COLO829 (cell line): ENCODE measurements around the gene CARMIL3.

Experiments
- DNase-seq: peaks from one replicate; pipeline ENCODE4 v3.0.0; 2012; ENCODE audit warnings: low spot score

CARMIL3 gene

DNA sequence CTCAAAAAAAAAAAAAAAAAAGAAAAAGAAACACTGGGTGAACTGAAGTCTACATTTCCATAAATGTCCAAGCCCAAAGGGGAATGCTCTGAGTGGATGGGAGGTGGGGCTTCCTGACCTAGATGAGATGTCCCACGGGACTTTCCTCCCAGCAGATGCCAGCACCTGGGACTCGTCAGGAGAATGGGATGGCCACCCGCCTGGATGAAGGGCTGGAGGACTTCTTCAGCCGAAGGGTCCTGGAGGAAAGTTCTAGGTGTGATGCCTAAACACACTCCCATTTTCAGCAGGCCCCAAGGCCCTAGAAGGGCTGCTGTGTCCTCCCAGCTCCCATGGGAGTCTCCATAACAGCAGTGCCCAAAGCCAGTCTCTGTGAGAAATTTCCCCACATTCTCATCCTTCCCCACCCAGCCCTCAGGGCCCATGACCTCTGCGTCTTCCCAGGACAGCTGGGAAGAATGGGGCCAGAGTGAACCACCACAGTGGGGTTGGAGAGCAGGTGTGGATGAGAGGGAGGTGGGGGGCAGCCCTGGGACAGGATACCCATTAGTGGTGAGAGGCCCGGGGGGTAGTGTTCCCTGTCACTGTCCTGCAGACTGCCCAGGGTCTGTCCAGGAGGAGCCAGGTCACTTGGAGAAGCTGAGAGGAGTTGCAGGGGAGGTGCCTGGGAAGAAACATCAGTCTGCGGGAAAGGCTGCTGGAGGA, 12.4 kb downstream of the CARMIL3 start:
- DNase-seq = no peak

DNA sequence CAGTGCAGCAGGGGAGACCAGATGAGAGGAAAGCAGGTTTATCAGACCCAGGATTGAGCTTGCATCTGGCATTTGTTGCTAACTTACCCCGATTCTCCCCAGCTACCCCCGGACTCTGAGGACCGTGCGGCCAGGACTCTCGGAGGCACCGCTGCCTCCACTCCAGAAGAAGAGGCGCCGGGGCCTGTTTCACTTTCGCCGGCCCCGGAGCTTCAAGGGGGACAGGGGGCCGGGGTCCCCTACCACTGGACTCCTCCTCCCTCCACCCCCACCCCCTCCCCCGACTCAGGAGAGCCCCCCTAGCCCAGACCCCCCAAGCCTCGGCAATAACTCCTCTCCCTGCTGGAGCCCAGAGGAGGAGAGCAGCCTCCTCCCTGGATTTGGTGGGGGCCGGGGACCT, 13.0 kb downstream of the CARMIL3 start:
- no peak for DNase-seq

DNA sequence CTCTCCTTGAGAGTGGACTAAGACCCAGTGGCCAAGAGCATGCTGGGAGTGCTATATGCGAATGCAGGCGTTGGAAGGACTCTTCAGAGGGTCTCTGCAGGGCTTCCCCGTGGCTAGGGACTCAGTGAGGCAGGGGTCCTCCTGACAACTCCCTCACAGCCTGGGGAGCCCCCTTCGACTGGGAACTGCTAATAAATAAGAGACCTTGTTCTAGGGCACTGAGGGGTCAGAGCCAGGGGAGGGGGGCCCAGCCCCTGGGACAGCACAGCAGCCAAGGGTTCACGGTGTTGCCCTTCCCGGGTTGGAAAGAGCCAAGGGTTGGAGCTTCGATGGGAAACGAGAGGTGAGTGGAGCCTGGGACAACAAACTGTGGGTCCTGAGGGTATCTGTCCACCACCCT, 13.6 kb downstream of the CARMIL3 start:
- DNase-seq = no peak

DNA sequence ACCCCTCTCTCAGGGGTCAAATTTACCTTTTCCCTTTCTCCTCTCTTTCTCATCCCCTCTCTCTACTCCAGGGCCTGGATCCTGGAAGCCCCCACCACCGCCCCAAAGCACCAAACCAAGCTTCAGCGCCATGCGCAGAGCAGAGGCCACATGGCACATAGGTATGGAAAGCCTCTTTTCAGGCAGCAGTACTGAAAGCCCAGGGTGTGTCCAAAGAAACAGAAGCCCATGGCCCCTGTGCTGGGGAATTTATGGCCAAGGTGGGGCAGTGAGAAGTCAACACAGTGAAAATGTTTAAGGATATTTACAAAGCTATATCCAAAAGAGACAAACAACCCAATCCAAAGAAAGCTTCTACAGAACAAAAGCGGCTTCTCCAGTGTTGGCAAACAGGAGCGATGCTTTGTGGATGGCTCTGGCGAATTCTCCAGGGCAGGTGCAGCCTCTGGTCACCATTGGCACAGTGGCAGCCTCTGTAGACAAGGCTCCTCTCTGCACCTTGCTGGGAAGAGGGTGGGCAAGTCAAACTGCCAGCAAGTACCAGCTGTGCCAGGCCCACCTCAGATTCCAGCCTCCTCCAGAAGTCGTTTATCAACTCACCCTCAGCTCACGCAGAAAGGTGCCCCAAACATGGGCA, 14.8 kb downstream of the CARMIL3 start:
- no peak for DNase-seq

DNA sequence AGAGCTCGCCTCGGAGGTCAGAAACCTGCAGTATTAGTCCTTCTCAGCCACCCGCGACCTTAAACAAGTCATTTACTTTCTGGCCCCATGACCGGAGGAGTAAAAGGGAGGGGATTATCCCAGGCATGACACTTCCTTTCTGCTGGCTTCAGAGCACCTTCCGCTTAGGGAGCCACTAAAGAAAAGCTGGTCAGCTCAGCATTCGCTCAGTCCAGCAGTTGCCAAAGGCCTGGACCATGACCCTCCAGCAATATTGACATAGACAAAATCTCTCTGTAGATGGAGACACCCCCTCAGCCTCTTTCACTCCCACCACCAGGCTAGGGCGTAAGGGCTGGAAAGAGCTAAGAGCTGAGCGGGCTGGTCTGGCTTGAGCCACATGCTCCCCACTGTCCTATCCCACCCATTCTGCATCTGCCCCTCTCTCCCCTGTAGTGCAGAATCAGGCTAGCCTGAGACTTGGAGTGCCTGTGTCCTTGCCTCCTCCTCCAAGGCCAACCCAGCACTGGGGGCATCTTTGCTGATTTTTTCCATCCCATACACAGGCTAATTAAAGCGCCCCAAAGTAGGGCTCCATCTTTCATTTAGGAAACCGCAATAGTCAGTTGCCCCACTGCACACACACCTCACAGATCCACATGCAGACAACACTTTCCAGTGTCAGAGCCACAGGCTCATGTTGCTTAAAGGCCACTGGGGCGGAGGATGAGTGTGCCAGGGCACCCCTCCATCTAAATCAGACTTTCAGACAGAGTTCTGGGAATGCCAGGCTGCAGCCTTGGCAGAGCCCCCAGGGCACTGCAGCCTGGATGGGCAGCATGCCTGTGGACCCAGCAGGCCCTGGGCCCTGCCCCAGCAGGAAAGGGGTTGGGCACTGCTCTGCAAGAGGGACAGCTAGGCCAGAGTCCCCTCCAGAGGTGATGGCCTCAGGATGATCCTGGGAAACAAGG, 15.6 kb downstream of the CARMIL3 start:
- DNase-seq = no peak

DNA sequence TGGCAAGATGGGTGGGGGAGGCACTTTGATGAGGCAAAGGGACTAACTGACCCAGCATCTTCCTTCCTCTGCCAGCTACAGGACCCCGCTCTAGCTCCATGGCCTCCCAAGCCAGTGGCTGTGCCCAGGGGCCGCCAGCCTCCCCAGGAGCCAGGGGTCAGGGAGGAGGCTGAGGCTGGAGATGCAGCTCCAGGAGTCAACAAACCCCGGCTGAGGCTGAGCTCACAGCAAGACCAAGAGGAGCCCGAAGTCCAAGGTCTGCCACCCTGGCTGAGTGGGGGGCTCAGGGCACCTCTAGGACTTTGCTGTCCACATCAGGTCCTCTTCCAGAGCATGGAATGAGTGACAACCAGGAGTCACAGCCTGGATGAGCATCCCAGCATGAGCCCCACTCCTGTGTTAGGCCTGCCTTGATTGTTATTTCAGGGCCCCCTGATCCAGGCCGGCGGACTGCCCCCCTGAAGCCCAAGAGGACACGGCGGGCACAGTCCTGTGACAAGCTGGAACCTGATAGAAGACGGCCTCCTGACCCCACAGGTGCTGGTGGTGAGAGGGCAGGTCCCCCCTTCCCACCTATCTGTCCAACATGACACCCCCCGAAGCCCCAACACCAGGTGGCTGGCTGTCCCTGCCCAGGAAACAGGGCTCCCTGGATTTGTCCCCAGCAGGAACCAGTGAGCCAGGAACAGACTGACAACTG, 17.1 kb downstream of the CARMIL3 start:
- no peak for DNase-seq

DNA sequence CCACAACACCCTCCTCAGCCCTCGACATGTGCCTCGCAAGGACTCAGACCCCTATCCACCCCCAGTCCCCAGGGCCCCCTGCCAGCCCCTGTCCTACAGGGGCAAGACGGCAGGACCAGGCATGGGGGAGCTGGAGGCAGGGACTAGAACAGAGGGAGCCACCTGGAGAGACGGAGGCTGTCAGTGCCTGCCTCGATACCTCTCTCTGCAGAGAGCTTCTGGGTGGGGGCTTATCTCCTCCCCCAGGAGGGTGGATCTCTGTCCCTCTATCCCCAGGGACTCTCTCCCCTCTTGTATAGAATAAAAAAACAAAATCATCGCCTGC, 17.6 kb downstream of the CARMIL3 start:
- DNase-seq = no peak

DNA sequence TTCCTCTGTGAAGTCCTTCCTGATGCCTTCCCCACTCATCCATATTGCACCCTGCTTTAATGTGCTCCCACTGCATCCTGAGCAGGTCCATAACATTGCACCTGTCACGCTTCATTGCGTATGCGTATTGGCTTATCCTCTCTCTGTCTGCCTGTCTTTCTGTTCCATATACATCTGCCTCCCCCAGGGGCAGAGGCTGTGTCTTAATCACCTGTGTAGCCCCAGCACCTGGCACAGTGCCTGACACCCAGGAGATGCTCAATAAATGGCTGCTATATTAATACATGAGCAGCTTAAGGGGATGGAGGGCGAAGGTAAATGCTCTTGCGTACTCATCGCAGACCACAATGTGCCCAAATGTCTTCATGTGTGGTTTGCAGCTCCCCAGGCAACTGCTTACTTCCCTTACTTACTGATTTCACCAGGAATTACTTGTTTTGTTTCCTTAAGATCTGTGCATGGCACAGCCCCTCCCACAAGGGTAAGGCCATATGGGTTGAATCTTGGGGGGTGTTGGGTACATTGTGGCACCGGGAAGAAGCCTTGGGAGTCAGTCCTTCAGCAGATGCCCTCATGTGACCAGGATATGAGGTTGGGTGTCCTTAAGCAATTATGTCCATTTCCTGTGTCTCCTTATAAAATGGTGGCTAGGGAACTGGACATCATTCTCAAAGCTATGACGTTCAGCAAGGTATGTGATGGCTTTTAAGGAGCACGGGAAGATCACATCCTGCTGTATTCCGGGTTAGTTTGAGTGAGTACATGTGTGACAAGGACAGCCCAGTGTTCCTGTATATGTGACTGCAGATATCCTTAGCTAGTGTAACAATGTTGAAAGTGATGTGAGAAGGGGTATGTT, 18.7 kb downstream of the CARMIL3 start:
- DNase-seq = no peak

DNA sequence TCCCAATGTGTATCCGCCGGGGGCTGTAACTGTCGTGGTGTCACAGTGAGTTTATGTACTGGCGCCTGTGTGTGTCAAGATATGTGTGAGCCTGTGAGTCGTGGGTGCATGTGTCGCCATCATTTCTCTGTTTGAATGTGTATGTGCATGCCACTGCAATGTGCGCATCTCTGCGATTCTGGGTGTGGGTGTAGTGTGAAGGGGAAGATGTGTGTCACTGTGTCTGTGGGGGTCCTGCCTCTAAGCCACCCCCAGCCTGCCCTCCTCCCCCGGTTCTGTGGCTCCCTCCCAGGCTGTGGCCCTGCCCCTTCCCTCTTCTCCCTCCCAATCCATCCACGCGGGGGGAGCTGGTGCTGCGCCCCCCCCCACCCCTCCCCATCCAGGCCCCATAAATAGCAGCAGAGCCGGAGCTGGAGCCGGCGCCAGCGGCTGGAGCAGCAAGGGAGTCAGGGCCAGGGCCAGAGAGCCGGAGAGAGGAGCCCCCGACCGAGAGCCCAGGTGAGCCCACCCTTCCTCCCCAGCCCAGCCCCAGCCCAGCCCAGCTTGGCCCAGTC, 19.4 kb downstream of the CARMIL3 start, which contains the start of gene CPNE6:
CPNE6 (plus strand) TSS at position 419 of the 554 bp plus-strand sequence. CDS start 1,375 bp downstream, outside the sequence.
- no peak for DNase-seq

DNA sequence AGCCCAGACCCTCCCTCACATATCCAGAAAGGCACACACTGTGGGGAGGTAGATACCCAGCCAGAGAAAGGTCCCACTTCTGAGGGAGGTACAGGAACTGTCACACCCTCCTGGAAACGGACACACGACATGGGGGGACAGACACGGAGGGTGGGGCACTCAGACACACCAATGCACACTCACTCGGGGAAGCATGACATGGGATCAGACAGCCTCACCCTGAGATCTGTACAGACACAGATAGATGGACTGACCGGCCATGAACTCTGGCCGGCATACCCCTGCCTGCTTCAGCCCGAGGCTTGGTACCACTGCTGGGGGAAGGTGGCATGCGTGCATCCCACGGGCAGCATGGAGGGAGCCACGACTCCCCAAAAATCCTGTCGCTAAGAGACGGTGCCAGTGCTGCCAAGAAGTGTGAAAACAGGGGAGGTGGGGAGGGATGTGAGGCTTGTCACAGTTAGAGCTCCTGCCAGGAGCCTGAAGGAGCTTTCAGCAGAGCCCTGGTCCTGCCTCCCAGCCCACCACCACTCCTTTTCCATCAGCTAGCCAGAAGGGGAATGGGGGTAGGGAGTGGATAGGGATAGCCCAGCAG, 20.1 kb downstream of the CARMIL3 start:
- DNase-seq = no peak

DNA sequence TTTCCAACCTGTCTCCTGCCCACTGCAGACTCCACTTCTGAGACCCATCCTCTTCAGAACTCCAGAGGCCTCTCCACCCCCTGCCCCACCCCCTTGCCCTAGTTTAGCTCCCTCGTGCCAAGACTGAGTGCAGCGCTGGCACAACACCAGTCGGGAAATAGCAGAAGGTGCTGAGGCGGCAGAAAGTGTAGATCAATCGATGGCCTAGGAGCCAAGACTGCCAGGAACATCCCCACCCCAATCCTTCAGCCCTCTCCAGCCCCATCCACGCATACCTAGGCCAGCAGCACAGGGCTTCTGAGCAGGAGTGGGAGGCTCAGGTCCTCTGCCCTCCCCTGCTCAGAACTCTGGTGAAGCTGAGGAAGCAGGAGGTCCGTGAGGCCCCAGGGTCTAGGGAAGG, 20.6 kb downstream of the CARMIL3 start:
- DNase-seq = no peak

DNA sequence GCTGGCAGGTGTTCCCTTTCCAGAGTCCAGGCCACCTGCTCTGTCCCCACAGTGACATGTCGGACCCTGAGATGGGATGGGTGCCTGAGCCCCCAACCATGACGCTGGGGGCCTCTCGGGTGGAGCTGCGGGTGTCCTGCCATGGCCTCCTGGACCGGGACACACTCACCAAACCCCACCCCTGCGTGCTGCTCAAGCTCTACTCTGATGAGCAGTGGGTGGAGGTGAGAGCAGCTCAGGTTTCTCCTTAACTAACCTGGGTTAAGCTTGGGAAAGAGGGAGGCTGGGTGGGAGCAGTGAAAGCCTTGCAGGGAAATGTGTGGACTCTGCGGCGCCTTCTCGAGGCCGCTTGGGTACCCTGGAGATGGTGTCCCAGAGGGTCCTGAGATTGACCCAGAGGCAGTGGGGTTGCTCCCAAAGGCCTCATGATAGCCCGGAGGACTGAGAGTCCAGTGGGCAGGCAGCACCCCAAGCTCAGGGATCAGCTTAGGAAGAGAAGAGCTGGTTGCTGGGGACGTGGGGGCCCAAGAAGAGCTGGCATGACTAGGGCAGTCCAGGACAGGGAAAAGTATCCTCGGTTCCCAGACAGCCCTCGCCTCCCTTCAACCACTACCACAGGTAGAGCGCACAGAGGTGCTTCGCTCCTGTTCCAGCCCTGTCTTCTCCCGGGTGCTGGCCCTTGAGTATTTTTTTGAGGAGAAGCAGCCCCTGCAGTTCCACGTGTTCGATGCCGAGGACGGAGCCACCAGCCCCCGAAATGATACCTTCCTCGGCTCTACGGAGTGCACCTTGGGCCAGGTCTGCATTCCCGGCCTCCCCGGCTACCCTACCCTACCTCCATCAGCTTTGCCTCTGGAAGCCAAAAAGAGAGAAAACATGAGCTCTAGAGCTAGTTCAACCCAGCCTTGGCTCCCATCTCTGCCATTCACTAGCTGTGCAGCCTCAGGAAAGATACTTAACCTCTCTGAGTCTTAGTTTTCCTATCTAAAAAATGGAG, 21.4 kb downstream of the CARMIL3 start:
- DNase-seq = no peak

DNA sequence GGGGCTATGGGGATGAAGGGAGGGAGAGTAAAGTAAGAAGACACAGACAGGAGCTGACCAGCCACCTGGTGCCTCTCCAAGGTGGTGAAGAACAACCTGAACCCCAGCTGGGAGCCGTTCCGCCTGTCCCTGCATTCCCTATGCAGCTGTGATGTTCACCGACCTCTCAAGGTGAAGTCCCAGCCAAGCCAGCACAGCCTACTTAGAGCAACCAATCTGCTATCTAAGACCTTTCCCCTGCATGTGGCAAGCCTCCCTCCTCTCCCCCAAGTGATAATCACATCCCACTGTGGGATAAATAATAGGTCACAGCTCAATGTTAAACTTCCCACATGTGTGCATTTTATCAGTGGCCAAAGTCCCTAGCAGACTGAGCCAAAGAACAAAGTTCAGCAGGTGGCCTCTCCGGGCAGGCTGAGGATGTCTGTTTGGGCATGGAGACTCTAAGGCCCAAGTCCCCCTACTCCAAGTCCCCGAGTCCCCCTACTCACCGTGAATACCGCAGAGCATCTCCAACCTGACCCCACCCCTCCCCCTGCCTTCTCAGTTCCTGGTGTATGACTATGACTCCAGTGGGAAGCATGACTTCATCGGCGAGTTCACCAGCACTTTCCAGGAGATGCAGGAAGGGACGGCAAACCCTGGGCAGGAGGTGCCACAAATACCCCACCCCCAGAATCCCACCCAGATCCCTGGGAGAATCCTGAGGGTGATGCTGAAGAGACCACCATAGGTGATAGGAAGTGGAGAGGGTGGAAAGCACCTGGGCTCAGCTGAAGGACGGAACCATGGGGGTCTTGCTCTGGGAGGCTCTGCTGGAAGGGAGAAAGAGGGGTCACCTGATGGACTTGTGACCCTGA, 23.0 kb downstream of the CARMIL3 start:
- no peak for DNase-seq

DNA sequence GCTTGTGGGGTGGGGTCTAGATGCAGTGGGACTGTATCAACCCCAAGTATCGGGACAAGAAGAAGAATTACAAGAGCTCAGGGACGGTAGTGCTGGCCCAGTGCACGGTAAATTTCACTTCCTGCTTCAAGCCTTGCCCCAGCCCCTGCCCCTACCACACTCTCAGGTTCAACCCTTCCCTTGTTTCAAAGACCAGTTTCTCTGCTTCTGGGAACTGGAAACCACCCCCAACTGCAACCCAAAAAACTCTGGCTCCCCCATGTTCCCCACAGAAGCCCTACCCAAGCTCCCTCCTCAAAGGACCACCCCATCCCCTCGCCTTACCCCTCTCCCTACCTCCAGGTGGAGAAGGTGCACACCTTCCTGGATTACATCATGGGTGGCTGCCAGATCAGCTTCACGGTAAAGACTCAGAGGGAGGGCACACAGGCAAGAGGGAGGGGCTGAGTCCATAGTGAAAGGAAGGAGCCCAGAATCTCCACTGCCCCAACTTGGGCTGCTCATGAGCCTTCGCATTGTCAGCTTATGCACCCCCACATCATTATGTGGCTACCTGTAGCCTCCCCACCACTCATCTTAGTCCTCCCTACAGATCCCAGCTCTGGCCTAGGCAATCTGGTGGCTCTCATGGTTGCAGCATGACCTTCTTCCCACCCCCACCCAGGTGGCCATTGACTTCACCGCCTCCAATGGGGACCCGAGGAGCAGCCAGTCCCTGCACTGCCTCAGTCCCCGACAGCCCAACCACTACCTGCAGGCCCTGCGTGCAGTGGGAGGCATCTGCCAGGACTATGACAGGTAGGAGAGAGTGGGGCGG, 23.9 kb downstream of the CARMIL3 start:
- DNase-seq = no peak

DNA sequence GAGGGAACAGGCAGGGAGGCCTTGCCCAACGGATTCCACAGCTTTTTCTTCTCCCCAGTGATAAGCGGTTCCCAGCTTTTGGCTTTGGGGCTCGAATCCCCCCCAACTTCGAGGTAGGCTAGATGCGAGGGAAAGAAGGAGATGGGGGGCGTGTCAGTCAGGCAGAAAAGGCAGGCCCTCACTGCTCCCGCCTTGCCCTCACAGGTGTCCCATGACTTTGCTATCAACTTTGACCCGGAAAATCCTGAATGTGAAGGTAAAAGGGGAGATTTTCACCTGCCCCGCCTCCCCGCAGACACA, 24.4 kb downstream of the CARMIL3 start:
- DNase-seq = no peak

DNA sequence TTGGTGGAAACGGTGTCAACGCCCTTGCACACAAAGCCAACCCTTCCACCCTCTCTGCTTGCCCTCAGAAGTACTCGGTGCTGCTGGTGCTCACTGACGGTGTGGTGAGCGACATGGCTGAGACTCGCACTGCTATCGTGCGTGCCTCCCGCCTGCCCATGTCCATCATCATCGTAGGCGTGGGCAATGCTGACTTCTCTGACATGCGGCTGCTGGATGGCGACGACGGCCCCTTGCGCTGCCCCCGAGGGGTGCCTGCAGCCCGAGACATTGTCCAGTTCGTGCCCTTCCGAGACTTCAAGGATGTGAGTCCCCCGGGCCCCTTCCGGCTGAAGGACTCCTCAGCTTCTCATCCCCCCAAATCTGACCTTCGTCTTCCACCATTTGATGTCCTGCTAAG, 25.3 kb downstream of the CARMIL3 start:
- no peak for DNase-seq

DNA sequence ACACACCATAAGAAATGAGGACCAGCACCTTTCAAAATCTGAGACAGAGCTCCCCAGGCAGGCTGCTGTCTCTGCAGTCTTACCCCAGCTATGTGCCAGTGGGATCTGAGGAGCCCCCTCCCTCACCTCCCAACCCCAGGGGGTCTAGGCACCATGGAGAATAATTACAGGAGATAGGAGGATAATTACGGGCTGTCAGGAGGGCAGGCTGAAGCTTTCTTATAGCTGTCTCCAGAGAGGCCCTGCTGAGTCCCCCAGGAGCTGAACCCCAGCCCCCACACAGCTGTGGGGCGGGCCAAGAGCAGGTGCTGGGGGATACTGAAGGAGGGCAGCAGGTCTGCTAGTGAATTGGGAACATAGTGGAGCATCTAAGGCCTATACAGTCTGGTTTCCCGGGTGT, 26.3 kb downstream of the CARMIL3 start:
- no peak for DNase-seq
